ENCODE data around the gene CAPN8. TPM values are rescaled to one million over a fixed set of nuclear protein-coding genes. Genes with fewer than 3 reads are reported as not detected.

CAPN8 gene
- total RNA-seq, 6 experiments from 2014 or later: 0.35 to 1.1 TPM; not detected in 4

DNA sequence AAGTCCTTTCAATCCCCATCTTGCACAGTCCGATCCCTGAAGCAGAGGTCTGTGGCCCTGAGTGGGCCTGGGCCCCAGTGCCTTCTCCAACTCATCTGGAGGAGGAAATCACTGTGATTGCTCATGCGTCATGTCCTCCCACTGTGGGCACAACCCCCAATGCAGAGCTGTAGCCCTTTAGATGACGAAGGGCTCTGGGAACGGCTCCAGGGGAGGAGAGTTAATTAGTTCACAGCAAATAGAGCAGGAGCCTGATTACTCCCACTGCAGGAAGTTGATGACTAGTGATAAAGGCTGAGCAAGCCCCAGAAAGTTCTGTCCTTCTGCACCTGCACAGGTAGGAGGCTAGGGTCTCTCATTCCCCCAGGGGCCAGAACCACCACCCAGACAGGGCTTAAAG is 160.8 kb downstream of the CAPN8 start:
- TF ChIP-seq, protein P1, sequence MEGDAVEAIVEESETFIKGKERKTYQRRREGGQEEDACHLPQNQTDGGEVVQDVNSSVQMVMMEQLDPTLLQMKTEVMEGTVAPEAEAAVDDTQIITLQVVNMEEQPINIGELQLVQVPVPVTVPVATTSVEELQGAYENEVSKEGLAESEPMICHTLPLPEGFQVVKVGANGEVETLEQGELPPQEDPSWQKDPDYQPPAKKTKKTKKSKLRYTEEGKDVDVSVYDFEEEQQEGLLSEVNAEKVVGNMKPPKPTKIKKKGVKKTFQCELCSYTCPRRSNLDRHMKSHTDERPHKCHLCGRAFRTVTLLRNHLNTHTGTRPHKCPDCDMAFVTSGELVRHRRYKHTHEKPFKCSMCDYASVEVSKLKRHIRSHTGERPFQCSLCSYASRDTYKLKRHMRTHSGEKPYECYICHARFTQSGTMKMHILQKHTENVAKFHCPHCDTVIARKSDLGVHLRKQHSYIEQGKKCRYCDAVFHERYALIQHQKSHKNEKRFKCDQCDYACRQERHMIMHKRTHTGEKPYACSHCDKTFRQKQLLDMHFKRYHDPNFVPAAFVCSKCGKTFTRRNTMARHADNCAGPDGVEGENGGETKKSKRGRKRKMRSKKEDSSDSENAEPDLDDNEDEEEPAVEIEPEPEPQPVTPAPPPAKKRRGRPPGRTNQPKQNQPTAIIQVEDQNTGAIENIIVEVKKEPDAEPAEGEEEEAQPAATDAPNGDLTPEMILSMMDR (IDR thresholded peaks at IDR 0.05): no peak
- TF ChIP-seq POLR2A (IDR thresholded peaks at IDR 0.05): no peak
- Histone ChIP-seq H3K27ac (no peak overlapping the region), H3K9me3 (no peaks in the 10 kb centered on the region), H3K36me3 (no peaks in the 10 kb centered on the region), H3K4me3 (no peak overlapping the region), H3K27me3 (no peaks in the 10 kb centered on the region), H3K4me1 (no peaks in the 10 kb centered on the region)
- ATAC-seq (no peak), DNase-seq (no peak)
- WGBS (ENCODE audit: insufficient coverage, low coverage, low lambda C conversion rate, missing lambda C conversion rate): no CpG with 5 or more reads among the region's 4 CpGs
- intact Hi-C loops (cut with DNase I): no loop called here

DNA sequence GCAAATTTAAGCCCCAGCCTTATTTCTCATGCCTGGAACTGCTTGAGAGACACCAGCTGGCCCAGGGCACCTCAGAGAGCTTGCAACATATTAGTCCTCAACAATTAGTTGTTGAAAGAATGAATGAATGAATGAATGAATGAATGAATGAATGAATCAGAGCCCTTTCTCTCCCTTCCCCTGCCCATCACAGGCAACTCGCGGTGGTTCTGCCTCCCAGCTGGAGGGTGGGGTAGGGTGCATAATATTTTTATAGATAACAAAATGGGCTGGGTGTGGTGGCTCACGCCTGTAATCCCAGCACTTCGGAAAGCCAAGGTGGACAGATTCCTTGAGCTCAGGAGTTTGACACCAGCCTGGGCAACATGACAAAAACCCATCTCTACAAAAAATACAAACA is 162.2 kb downstream of the CAPN8 start:
- ATAC-seq: no peak
- Histone ChIP-seq H3K27me3 (no peaks in the 10 kb centered on the region), H3K4me1 (no peaks in the 10 kb centered on the region), H3K36me3 (no peaks in the 10 kb centered on the region), H3K9me3 (no peaks in the 10 kb centered on the region), H3K27ac (no peak overlapping the region), H3K4me3 (no peak overlapping the region)
- intact Hi-C loops (cut with DNase I): no loop called here
- WGBS (ENCODE audit: insufficient coverage, low coverage, low lambda C conversion rate, missing lambda C conversion rate): 80% methylated on average over 4 of the region's 4 CpGs
- DNase-seq: no peak
- no peak for TF ChIP-seq POLR2A (IDR thresholded peaks at IDR 0.05)
- TF ChIP-seq, protein P1 (IDR thresholded peaks at IDR 0.05): no peak

DNA sequence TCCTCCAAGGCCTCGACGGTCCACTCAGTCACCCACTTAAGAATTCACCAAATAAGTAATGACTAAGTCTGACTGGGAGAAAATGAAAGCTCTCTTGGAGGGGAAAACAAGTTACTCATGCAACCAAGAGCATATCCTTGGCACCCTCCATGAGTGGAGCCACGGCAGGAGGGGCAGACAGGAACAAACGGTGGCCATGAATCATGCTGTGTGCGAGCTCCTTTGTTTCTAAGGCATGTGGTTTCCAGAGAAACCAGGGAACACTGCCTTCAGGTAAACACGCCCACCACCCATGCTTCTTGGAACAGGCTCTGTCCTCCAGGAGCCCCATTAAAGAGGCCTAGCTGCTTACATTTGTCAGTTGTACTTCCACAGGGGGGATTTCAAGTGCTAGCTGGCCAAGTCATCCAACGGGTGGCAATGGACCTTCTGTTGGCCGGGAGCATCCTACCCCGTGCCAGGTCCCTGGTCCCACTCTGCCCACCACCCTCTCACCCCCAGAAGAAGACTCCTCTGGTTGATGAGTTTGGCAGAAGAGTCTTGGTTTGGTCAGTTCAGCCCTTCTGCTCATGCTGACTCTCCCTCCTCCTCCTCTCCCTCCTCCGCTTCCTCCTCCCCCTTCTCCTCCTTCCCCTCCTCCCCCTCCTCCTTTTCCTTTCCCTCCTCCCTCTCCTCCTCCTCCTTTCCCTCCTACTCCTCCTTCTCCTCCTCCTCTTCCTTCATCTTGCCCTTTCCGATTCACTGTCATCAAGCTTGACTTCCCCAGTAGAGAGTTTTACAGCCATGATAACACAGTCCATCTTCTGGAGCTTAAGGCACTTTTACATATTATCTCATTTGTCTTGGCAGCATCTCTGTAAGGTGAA is 164.7 kb downstream of the CAPN8 start:
- no peak for DNase-seq
- TF ChIP-seq POLR2A (IDR thresholded peaks at IDR 0.05): no peak
- TF ChIP-seq, protein P1 (IDR thresholded peaks at IDR 0.05): no peak
- no peaks in the 10 kb centered on the region for H3K36me3 ChIP-seq
- H3K4me1 ChIP-seq: no peaks in the 10 kb centered on the region
- no peaks in the 10 kb centered on the region for H3K27me3 ChIP-seq
- no peaks in the 10 kb centered on the region for H3K9me3 ChIP-seq
- no peak for ATAC-seq
- H3K4me3 ChIP-seq: no peak overlapping the region
- no peak overlapping the region for H3K27ac ChIP-seq
- intact Hi-C loops (cut with DNase I): no loop called here
- 70% methylated on average over 4 of the region's 11 CpGs for WGBS (ENCODE audit: insufficient coverage, low coverage, low lambda C conversion rate, missing lambda C conversion rate)

DNA sequence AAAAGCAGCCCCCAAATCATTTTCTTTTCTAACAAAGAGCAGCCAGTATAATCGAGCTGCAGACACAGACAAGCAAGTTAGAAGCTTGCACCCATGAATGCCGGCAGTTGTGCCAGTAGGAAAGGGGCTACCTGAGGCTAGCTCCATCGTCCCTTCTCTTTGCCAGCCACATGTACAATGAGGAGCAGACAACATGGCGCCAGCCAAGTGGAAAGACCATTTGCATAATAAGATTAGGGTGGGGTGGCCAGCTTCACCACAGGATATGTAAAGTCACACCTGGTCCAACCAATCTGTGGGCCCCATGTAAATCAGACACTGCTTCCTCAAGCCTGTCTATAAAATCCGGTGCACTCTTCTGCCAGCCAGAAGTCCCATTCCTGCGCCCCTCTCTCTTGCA is 168.6 kb downstream of the CAPN8 start:
- WGBS (ENCODE audit: insufficient coverage, low coverage, low lambda C conversion rate, missing lambda C conversion rate): 70% methylated on average over 5 of the region's 6 CpGs
- DNase-seq: no peak
- intact Hi-C loops (cut with DNase I): no loop called here
- Histone ChIP-seq H3K4me1 (no peaks in the 10 kb centered on the region), H3K36me3 (no peaks in the 10 kb centered on the region), H3K27ac (no peak overlapping the region), H3K4me3 (no peak overlapping the region), H3K9me3 (no peaks in the 10 kb centered on the region), H3K27me3 (no peaks in the 10 kb centered on the region)
- no peak for ATAC-seq
- TF ChIP-seq, protein P1 (IDR thresholded peaks at IDR 0.05): no peak
- no peak for TF ChIP-seq POLR2A (IDR thresholded peaks at IDR 0.05)

All from right lobe of liver (tissue), 6 donors.